Stimulated activated CD8-positive, alpha-beta memory T cell treated with anti-CD3 and anti-CD28 coated beads, Interleukin-15, amount 100 ng/mL, for 4 hours (primary cell): ENCODE results near the gene MIEN1.
"Not testable (repeated sequence)": the region's sequence is repeated elsewhere in the genome, so short reads cannot be mapped to it uniquely, and the experiment has no call there.

Experiments used
- DNase-seq, 2 donors: peaks; one replicate each; pipeline ENCODE4 v3.0.0-alpha.2; 2020; ENCODE audit warnings: low read depth in 2 of 2

MIEN1 gene

DNA sequence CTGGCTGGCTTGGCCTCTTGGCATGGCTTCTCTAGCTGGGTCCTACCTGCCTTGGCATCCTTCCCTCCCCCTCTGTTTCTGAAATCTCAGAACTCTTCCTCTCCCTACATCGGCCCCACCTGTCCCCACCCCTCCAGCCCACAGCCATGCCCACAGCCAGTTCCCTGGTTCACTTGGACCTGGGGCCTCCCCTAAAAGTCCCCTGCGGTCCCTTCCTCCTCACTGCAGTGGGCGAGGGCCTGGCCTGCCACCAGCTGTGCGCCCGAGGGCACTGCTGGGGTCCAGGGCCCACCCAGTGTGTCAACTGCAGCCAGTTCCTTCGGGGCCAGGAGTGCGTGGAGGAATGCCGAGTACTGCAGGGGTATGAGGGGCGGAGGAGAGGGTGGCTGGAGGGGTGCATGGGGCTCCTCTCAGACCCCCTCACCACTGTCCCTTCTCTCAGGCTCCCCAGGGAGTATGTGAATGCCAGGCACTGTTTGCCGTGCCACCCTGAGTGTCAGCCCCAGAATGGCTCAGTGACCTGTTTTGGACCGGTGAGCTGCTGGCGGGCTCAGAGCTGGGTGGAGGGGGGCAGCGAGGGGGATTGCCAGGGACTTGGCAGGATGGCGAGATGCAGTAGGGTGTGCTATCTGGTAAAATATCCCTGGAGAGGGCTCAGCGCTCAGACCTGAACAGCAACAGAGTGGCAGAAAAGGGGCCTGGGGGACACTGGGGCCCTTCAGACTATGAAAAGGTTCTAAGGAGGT lies 14.1 kb downstream of the MIEN1 start:
- no peak for DNase-seq

DNA sequence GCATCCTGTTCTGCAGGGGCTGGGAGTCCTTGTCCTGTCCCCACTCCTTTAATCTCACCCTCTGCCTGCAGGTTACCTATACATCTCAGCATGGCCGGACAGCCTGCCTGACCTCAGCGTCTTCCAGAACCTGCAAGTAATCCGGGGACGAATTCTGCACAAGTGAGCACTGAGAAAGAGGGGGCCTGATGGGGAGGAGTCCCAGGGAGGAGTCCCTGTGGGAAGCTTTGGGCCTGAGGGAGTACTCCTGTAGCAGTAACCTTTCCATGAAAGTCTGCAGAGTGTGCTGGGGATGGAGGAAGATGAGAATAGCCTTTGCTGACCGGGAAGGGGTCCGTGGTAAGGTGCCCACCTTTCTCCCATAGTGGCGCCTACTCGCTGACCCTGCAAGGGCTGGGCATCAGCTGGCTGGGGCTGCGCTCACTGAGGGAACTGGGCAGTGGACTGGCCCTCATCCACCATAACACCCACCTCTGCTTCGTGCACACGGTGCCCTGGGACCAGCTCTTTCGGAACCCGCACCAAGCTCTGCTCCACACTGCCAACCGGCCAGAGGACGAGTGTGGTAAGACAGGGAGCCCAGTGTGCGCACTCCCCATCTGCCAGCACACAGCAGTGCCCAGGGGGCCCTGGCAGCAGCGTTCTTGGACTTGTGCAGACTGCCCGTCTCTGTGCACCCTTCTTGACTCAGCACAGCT lies 14.8 kb downstream of the MIEN1 start:
- no peak for DNase-seq

DNA sequence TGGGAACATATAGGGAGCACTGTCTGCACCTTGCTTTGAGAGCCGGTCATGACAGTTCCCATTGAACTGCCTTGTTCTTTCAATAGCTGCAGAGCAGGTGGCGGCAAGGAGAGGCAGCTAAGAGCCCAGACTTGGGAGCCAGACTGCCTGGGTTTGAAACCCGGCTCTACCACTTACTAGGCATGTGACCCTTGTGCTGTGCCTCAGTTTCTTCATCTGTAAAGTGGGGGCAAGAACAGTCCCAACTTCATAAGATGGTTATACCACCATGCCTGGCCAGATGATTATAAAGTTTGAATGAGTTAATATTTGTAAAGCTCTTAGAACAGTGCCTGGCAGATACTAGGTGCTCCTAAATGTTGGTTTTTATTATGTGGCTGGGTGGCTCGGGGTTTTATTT lies 16.1 kb downstream of the MIEN1 start:
- no peak for DNase-seq

DNA sequence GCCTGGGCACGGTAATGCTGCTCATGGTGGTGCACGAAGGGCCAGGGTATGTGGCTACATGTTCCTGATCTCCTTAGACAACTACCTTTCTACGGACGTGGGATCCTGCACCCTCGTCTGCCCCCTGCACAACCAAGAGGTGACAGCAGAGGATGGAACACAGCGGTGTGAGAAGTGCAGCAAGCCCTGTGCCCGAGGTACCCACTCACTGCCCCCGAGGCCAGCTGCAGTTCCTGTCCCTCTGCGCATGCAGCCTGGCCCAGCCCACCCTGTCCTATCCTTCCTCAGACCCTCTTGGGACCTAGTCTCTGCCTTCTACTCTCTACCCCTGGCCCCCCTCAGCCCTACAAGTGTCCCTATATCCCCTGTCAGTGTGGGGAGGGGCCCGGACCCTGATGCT lies 18.5 kb downstream of the MIEN1 start:
- no peak for DNase-seq

DNA sequence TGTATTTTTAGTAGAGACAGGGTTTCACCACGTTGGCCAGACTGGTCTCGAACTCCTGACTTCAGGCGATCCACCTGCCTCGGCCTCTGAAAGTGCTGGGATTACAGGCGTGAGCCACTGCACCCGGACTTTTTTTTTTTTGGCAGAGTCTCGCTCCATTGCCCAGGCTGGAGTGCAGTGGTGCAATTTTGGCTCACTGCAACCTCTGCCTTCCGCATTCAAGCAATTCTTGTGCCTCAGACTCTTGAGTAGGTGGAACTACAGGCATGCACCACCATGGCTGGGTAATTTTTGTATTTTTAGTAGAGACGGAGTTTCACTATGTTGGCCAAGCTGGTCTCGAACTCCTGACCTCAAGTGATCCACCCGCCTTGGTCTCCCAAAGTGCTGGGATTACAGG lies 19.3 kb downstream of the MIEN1 start:
- not testable (repeated sequence) for DNase-seq

GRCh38 chr17:39709998-39710964 lies 20.1 kb downstream of the MIEN1 start:
- DNase-seq: no peak

- no peak for DNase-seq
Observed at GRCh38 chr17:39709319-39709997, 20.9 kb downstream of the MIEN1 start.

DNA sequence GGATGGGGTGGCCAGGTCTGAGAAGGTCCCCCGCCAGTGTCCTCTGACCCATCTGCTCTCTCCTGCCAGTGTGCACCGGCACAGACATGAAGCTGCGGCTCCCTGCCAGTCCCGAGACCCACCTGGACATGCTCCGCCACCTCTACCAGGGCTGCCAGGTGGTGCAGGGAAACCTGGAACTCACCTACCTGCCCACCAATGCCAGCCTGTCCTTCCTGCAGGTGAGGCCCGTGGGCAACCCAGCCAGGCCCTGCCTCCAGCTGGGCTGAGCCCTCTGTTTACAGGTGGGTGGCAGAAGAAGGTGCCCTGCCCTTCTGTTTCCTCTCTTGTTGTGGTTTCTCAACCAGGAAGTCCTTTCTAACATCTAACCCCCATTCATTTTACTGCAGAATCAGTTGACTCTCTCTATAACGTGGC lies 23.4 kb downstream of the MIEN1 start:
- no peak for DNase-seq

GRCh38 chr17:39706383-39706782 lies 23.9 kb downstream of the MIEN1 start:
- no peak for DNase-seq

DNA sequence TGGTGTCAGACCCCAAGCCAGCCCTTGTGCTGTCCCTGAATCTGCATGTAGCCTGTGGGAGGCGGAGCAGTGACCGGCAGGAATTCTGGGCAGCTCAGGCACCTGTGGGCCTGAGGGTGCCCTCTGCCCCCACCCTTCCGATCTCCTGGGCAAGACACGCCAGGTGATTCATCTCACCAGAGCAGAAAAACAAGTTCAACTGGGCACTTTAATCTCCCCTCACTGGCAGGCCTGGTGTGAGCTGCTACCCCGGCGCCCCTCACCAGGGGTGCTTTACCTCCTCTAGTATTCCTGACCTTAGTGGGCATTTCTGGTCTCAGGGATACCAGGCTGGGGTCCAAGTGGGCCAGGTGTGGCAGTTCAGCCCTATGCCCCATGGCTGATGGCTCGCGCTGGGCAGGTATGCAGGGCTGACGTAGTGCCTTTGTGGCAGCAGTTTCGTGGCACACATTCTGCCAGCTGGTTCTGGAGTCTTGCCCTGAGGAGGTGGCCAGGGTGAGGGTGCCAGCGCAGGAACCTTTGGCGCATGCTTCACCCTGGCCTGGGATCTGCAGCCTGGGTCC lies 24.5 kb downstream of the MIEN1 start:
- DNase-seq: no peak

DNA sequence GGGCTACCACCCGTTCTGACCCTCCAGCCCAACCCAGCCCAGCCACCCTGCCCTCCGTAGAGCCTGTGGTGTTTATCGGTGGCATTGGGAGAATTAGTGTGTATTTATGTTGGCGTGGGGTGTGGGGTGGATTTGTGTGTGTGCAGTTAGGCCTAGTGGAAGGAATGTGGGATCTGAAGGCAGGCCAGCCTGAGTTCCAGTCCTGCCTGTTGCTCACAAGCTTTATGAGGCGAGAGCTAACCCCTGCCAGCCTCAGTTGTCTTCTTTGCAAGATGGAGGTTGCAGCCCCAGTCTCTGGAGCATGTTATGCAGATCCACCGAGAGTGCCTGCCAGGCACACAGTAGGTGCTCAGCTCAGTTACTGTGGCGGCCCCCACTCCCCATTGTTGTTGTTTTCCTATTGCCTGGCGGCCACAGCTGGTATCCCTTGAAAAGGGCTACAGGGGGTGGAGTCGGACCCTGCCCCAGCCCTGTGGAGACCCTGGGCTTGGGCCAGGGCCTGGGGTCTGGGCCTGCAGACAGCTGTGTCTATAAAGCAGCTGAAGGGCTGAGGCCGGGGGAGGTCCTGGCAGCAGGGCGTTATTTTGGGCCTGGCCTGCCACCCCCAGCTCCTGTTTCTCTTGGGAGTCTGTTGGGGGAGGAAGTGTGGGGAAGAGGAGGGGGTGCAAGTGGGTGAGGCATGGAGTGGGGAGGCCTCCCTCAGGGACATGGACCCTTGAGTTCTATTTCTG lies 25.3 kb downstream of the MIEN1 start:
- no peak for DNase-seq

DNA sequence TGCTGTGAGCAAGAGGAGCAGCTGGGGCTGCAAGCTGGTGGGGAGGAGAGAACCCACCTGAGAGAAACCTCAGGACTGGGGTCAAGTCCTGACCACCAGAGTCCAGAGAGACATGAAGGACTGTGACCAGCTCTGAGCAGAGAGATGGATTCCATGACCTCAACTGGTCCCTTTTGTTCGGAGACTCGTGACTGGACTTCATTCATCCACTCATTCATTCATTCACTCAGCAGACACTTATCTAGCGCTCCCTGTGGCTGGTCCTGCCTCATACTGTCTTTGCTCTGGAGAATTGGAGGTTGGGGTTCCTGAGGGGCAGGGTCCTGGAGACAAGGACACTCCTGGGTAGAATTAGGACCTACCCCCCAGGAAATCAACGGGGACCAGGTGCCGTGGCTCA lies 26.4 kb downstream of the MIEN1 start:
- DNase-seq: no peak

- no peak for DNase-seq
Observed at GRCh38 chr17:39702901-39703893, 27.1 kb downstream of the MIEN1 start.

GRCh38 chr17:39701784-39702422 lies 28.4 kb downstream of the MIEN1 start:
- no peak for DNase-seq

DNA sequence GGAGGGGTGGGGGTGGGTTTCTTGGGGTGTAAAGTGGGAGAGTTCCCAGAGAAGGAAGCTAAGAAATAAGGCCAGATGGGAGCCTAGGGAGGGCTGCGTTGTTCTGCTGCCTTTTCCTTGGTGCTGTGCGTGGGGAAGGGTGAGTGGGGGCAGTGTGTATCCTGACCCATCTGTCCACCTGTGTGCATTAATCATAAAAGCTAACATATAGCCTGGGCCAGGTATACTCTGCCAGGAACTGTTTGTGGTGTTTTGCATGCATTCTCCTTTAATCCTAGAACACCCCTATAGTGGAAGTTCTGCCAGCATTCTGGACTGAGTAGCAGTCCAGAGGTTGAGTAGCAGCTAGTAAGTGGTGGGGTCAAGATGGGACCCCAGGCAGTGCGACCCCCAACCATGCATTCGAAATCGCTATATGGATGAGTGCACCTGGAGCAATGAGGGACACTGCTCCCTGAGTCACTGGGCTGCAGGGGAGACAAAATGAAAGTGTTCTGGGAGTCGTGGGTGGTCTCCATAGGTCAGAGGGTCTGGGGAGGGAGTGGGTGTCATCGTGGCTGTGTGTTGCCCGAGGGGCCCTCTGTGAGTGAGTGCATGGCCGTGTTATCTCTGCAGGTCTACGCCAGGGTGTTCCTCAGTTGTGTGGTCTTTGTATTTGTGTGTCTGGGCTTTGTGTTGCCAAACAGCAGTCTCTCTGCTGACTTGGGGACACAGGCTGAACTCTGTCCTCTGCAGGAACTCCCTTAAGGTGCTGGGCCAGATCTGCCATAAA lies 29.1 kb downstream of the MIEN1 start:
- no peak for DNase-seq

DNA sequence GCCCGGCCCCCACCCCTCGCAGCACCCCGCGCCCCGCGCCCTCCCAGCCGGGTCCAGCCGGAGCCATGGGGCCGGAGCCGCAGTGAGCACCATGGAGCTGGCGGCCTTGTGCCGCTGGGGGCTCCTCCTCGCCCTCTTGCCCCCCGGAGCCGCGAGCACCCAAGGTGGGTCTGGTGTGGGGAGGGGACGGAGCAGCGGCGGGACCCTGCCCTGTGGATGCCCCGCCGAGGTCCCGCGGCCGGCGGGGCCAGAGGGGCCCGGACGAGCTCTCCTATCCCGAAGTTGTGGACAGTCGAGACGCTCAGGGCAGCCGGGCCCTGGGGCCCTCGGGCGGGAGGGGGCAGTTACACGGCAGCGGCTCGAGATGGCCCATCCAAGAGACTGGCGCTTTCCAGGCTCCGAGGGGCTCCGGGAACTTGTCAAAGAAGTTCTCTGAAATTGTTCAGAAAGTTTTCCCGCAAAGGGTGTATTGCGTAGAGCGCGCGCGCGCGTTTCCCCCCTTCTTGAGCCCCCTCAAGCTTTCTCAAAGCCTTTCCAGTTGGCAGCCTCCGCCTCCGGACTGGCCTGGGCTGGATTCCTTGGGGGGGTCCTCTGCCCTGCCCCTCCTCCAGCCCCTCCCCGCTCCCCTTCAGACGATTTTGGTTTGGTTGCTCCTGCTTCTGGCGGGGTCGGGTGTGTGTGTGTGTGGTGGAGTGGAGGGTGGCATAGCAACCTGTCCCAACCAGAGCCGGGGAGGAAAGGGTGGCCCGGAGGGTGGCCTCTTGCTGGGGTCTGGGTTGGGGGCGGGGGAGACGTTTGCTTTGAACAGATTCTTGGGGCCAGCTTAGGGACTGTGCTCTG lies 30.0 kb downstream of the MIEN1 start:
- no peak for DNase-seq

DNA sequence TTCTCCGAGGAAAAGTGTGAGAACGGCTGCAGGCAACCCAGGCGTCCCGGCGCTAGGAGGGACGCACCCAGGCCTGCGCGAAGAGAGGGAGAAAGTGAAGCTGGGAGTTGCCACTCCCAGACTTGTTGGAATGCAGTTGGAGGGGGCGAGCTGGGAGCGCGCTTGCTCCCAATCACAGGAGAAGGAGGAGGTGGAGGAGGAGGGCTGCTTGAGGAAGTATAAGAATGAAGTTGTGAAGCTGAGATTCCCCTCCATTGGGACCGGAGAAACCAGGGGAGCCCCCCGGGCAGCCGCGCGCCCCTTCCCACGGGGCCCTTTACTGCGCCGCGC lies 30.5 kb downstream of the MIEN1 start, which contains the start of gene ERBB2:
Gene ERBB2 (plus strand): TSS at position 247 of the 330 bp plus-strand sequence. CDS start 175 bp downstream, outside the sequence.
- DNase-seq: no peak
